Measurements from ENCODE around the gene SRM.

Gene SRM

GRCh38 chr1:11028018-11028417 is 31.8 kb downstream of the SRM start:
- DNase-seq (ENCODE audit: low spot score) = no peak
- TF ChIP-seq CTCF (IDR thresholded peaks at IDR 0.05; ENCODE audit: extremely low read depth, missing control alignments) = no peak

- DNase-seq (ENCODE audit: low spot score) = no peak
- no peak for TF ChIP-seq CTCF (IDR thresholded peaks at IDR 0.05; ENCODE audit: extremely low read depth, missing control alignments)
Observed at GRCh38 chr1:11027316-11027715, 32.5 kb downstream of the SRM start.

- DNase-seq (ENCODE audit: low spot score) = no peak
- TF ChIP-seq CTCF (IDR thresholded peaks at IDR 0.05; ENCODE audit: extremely low read depth, missing control alignments) = no peak
Observed at GRCh38 chr1:11026903-11027302, 32.9 kb downstream of the SRM start.

GRCh38 chr1:11026052-11026451 is 33.8 kb downstream of the SRM start:
- no peak for TF ChIP-seq CTCF (IDR thresholded peaks at IDR 0.05; ENCODE audit: extremely low read depth, missing control alignments)
- DNase-seq (ENCODE audit: low spot score) = no peak

- DNase-seq (ENCODE audit: low spot score) = no peak
- TF ChIP-seq CTCF (IDR thresholded peaks at IDR 0.05; ENCODE audit: extremely low read depth, missing control alignments) = no peak
Observed at GRCh38 chr1:11025618-11026017, 34.2 kb downstream of the SRM start.

- TF ChIP-seq CTCF (IDR thresholded peaks at IDR 0.05; ENCODE audit: extremely low read depth, missing control alignments) = no peak
- no peak for DNase-seq (ENCODE audit: low spot score)
Observed at GRCh38 chr1:11024874-11025203, 35.0 kb downstream of the SRM start.

GRCh38 chr1:11024154-11024873 is 35.5 kb downstream of the SRM start:
- no peak for DNase-seq (ENCODE audit: low spot score)
- no peak for TF ChIP-seq CTCF (IDR thresholded peaks at IDR 0.05; ENCODE audit: extremely low read depth, missing control alignments)

All from GM20000 (cell line).